Measurements from ENCODE around the gene MT1X.
"Not testable (repeated sequence)": the region's sequence is repeated elsewhere in the genome, so short reads cannot be mapped to it uniquely, and the experiment has no call there.

Gene MT1X

DNA sequence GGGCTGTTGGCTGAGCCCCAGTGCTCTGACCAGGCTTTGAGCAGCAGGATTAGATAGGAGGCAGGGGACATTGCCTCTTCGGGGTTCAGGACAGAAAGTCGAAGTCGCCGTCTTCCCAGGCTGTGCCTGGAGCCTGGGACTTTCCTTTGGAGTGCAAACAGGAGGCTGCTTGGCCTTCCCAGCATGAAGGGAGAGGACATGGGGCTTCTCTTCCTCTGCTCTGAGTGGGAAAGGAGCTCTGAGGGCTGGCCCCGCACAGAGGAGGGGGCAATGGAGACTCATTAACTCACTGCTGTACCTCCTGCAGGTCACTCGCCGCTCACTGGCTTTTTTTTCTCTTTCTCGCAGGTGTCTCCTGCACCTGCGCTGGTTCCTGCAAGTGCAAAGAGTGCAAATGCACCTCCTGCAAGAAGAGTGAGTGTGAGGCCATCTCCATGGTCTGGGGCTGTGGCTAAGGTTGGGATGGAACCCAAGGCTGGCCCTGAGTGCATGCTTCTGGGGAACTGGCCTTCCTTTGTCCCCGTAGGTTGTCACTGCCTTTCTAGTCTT, 23.9 kb upstream of the MT1X start:
- peak overlapping the region; percentile 65 for H3K4me3 ChIP-seq (ENCODE audit: low read length)
- H3K36me3 ChIP-seq (ENCODE audit: insufficient read depth, low read length): no peaks in the 10 kb centered on the region
- H3K9me3 ChIP-seq (replicated peaks; ENCODE audit: low read length): no peaks in the 10 kb centered on the region
- peaks cover 9% of the 10 kb centered on the region for H3K4me1 ChIP-seq (ENCODE audit: control insufficient read depth, insufficient read depth, low read length)
- H3K27me3 ChIP-seq (ENCODE audit: control insufficient read depth, insufficient read depth, low read length): peaks cover 54% of the 10 kb centered on the region
- peak overlapping the region; percentile 79 for H3K4me2 ChIP-seq (ENCODE audit: low read length)
- H3K9ac ChIP-seq (ENCODE audit: low read depth, low read length): no peak overlapping the region

- H3K4me3 ChIP-seq (ENCODE audit: low read length): no peak overlapping the region
- H3K9me3 ChIP-seq (replicated peaks; ENCODE audit: low read length): no peaks in the 10 kb centered on the region
- no peak overlapping the region for H3K9ac ChIP-seq (ENCODE audit: low read depth, low read length)
- peaks cover 86% of the 10 kb centered on the region for H3K27me3 ChIP-seq (ENCODE audit: control insufficient read depth, insufficient read depth, low read length)
- no peak overlapping the region for H3K4me2 ChIP-seq (ENCODE audit: low read length)
- H3K4me1 ChIP-seq (ENCODE audit: control insufficient read depth, insufficient read depth, low read length): peaks cover 7% of the 10 kb centered on the region
- no peaks in the 10 kb centered on the region for H3K36me3 ChIP-seq (ENCODE audit: insufficient read depth, low read length)
Observed at GRCh38 chr16:56662357-56663354, 19.6 kb upstream of the MT1X start.

GRCh38 chr16:56664506-56664905, 17.8 kb upstream of the MT1X start:
- Histone ChIP-seq H3K9me3 (replicated peaks; ENCODE audit: low read length) (no peaks in the 10 kb centered on the region), H3K4me2 (ENCODE audit: low read length) (no peak overlapping the region), H3K27me3 (ENCODE audit: control insufficient read depth, insufficient read depth, low read length) (peaks cover 86% of the 10 kb centered on the region), H3K9ac (ENCODE audit: low read depth, low read length) (no peak overlapping the region), H3K36me3 (ENCODE audit: insufficient read depth, low read length) (no peaks in the 10 kb centered on the region), H3K4me3 (ENCODE audit: low read length) (no peak overlapping the region), H3K4me1 (ENCODE audit: control insufficient read depth, insufficient read depth, low read length) (peaks cover 3% of the 10 kb centered on the region)

DNA sequence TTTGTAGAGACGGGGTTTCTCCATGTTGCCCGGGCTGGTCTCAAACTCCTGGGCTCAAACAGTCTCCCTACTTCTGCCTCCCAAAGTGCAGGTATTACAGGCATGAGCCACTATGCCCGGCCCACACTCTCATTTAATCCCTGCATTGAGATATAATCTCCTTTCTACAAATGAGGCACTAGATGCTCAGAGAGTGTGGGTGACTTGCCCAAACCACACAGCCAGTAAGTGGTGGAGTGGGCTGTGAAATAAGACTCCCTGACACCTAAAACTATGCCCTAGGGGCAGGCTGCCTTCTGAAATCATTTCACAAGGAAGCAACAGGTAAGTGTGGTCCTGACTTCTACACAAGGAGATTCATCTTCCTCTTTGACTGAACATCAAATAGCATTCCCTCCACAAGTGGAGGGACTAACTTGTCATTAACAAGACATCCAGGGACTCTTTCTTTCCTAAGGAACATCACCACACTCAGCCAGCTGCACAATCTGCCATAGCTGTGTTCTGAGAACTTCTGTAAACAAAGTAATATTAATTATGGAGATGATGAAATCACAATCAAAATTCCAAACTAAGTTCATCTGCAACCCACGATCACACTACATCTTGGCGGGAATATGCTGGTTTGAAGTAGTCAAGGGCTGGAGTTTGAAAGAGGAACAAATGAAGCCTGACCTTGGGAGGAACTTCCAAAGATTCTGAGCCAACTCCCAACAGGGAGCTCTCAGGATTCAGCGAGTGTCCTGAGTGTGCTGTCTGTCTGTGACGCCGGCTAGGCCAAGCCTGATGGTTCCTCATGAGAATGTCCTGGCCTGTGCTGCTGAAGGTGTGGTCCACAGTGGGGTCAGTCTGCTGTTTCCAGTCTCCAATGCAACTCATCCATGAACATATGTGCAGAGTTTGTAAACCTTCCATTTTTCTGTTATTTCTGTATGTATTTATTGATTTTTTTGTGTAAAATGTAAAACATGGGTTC, 16.7 kb upstream of the MT1X start:
- H3K27me3 ChIP-seq (ENCODE audit: control insufficient read depth, insufficient read depth, low read length): peaks cover 88% of the 10 kb centered on the region
- H3K4me3 ChIP-seq (ENCODE audit: low read length); H3K9ac ChIP-seq (ENCODE audit: low read depth, low read length); H3K4me2 ChIP-seq (ENCODE audit: low read length); H3K4me1 ChIP-seq (ENCODE audit: control insufficient read depth, insufficient read depth, low read length); H3K36me3 ChIP-seq (ENCODE audit: insufficient read depth, low read length); H3K9me3 ChIP-seq (replicated peaks; ENCODE audit: low read length): not testable (repeated sequence)

GRCh38 chr16:56667581-56668571, 14.4 kb upstream of the MT1X start, which contains the start of gene MT1G:
Gene MT1G, minus strand, starts transcription at chr16:56668065. Its CDS starts 72 bp downstream, at chr16:56667993.
- H3K4me2 ChIP-seq (ENCODE audit: low read length): peak within 1 kb of the TSS; percentile 52
- H3K4me1 ChIP-seq (ENCODE audit: control insufficient read depth, insufficient read depth, low read length): peaks cover 3% of the 10 kb centered on the region
- no peak within 1 kb of the TSS for H3K9ac ChIP-seq (ENCODE audit: low read depth, low read length)
- H3K27me3 ChIP-seq (ENCODE audit: control insufficient read depth, insufficient read depth, low read length): peaks cover 75% of the 10 kb centered on the region
- H3K9me3 ChIP-seq (replicated peaks; ENCODE audit: low read length): no peaks in the 10 kb centered on the region
- no peaks in the 10 kb centered on the region for H3K36me3 ChIP-seq (ENCODE audit: insufficient read depth, low read length)
- peak within 1 kb of the TSS; percentile 28 for H3K4me3 ChIP-seq (ENCODE audit: low read length)

GRCh38 chr16:56669005-56669839, 13.0 kb upstream of the MT1X start, which contains the start of gene MT1H:
Gene MT1H, plus strand, starts transcription at chr16:56669814. Its CDS starts 71 bp downstream, at chr16:56669885.
- Histone ChIP-seq H3K4me3 (ENCODE audit: low read length) (no peak within 1 kb of the TSS), H3K4me2 (ENCODE audit: low read length) (no peak within 1 kb of the TSS), H3K27me3 (ENCODE audit: control insufficient read depth, insufficient read depth, low read length) (peaks cover 62% of the 10 kb centered on the region), H3K9me3 (replicated peaks; ENCODE audit: low read length) (no peaks in the 10 kb centered on the region), H3K9ac (ENCODE audit: low read depth, low read length) (no peak within 1 kb of the TSS), H3K4me1 (ENCODE audit: control insufficient read depth, insufficient read depth, low read length) (peaks cover 3% of the 10 kb centered on the region), H3K36me3 (ENCODE audit: insufficient read depth, low read length) (no peaks in the 10 kb centered on the region)

GRCh38 chr16:56669840-56670619, 12.2 kb upstream of the MT1X start:
- Histone ChIP-seq H3K9me3 (replicated peaks; ENCODE audit: low read length) (no peaks in the 10 kb centered on the region), H3K27me3 (ENCODE audit: control insufficient read depth, insufficient read depth, low read length) (peaks cover 56% of the 10 kb centered on the region), H3K36me3 (ENCODE audit: insufficient read depth, low read length) (no peaks in the 10 kb centered on the region), H3K9ac (ENCODE audit: low read depth, low read length) (no peak overlapping the region), H3K4me3 (ENCODE audit: low read length) (no peak overlapping the region), H3K4me1 (ENCODE audit: control insufficient read depth, insufficient read depth, low read length) (peaks cover 3% of the 10 kb centered on the region), H3K4me2 (ENCODE audit: low read length) (no peak overlapping the region)

- H3K4me3 ChIP-seq (ENCODE audit: low read length): no peak overlapping the region
- H3K9ac ChIP-seq (ENCODE audit: low read depth, low read length): no peak overlapping the region
- no peak overlapping the region for H3K4me2 ChIP-seq (ENCODE audit: low read length)
- peaks cover 3% of the 10 kb centered on the region for H3K4me1 ChIP-seq (ENCODE audit: control insufficient read depth, insufficient read depth, low read length)
- H3K9me3 ChIP-seq (replicated peaks; ENCODE audit: low read length): no peaks in the 10 kb centered on the region
- H3K27me3 ChIP-seq (ENCODE audit: control insufficient read depth, insufficient read depth, low read length): peaks cover 56% of the 10 kb centered on the region
- H3K36me3 ChIP-seq (ENCODE audit: insufficient read depth, low read length): no peaks in the 10 kb centered on the region
Observed at GRCh38 chr16:56670620-56670934, 11.7 kb upstream of the MT1X start.

GRCh38 chr16:56671691-56672090, 10.6 kb upstream of the MT1X start:
- H3K9ac ChIP-seq (ENCODE audit: low read depth, low read length); H3K4me3 ChIP-seq (ENCODE audit: low read length); H3K9me3 ChIP-seq (replicated peaks; ENCODE audit: low read length); H3K4me2 ChIP-seq (ENCODE audit: low read length); H3K4me1 ChIP-seq (ENCODE audit: control insufficient read depth, insufficient read depth, low read length); H3K36me3 ChIP-seq (ENCODE audit: insufficient read depth, low read length): not testable (repeated sequence)
- H3K27me3 ChIP-seq (ENCODE audit: control insufficient read depth, insufficient read depth, low read length): peaks cover 47% of the 10 kb centered on the region

Data from skeletal muscle satellite cell (primary cell).